GM12891 (cell line): ENCODE results near the gene NECAB3.

Experiments
- DNase-seq: peaks from one replicate; pipeline ENCODE4 v3.0.0; 2011; ENCODE audit warnings: low spot score; ENCODE audit not compliant: insufficient read length
- FAIRE-seq: peaks from 2 replicates; lab custom pipeline; 2011; peaks lifted over from hg19 to GRCh38; lab: Jason Lieb, UNC
- PAX5 ChIP-seq: IDR thresholded peaks from 2 replicates; pipeline ENCODE4 v1.6.1; 2011; ENCODE audit warnings: low read length, moderate library complexity, mild to moderate bottlenecking; ENCODE audit not compliant: insufficient read depth, severe bottlenecking
- POLR2A ChIP-seq: IDR thresholded peaks from 2 replicates; pipeline ENCODE4 v1.6.1; 2011; ENCODE audit warnings: low read depth, low read length, control low read depth
- POLR2AphosphoS5 ChIP-seq: IDR thresholded peaks from 2 replicates; pipeline ENCODE4 v1.6.1; 2011; ENCODE audit warnings: low read depth, low read length, control low read depth
- POU2F2 ChIP-seq: IDR thresholded peaks from 2 replicates; pipeline ENCODE4 v1.6.1; 2011; ENCODE audit warnings: low read depth, mild to moderate bottlenecking, control low read depth, low read length, moderate library complexity
- SPI1 ChIP-seq: IDR thresholded peaks from 2 replicates; pipeline ENCODE4 v1.6.1; 2011; ENCODE audit warnings: low read depth, low read length, control low read depth
- TAF1 ChIP-seq: IDR thresholded peaks from 2 replicates; pipeline ENCODE4 v1.6.1; 2011; ENCODE audit warnings: low read depth, low read length, control low read depth

The NECAB3 gene

GRCh38 chr20:33697129-33697528, 22.9 kb upstream of the NECAB3 start:
- DNase-seq: no peak
- TF ChIP-seq POLR2A: no peak
- no peak for TF ChIP-seq POU2F2
- no peak for TF ChIP-seq TAF1
- TF ChIP-seq SPI1: no peak
- TF ChIP-seq PAX5: no peak
- TF ChIP-seq POLR2AphosphoS5: no peak
- no peak for FAIRE-seq

- no peak for FAIRE-seq
- TF ChIP-seq SPI1: no peak
- no peak for TF ChIP-seq POU2F2
- no peak for TF ChIP-seq POLR2AphosphoS5
- no peak for TF ChIP-seq TAF1
- DNase-seq: no peak
These were observed 22.2 kb upstream of the NECAB3 start for GRCh38 chr20:33696448-33696847.

GRCh38 chr20:33694639-33695012, 20.4 kb upstream of the NECAB3 start:
- FAIRE-seq (no peak), DNase-seq (no peak)
- no peak for TF ChIP-seq POU2F2
- no peak for TF ChIP-seq POLR2AphosphoS5
- TF ChIP-seq SPI1: no peak
- TF ChIP-seq POLR2A: no peak
- TF ChIP-seq PAX5: no peak
- TF ChIP-seq TAF1: no peak

GRCh38 chr20:33693741-33694638, 19.8 kb upstream of the NECAB3 start:
- FAIRE-seq (no peak), DNase-seq (no peak)
- TF ChIP-seq POLR2A (no peak), POLR2AphosphoS5 (no peak), TAF1 (no peak), POU2F2 (no peak), SPI1 (no peak), PAX5 (no peak)

GRCh38 chr20:33693289-33693688, 19.1 kb upstream of the NECAB3 start:
- no peak for FAIRE-seq
- TF ChIP-seq POLR2AphosphoS5 (no peak), PAX5 (no peak), POU2F2 (no peak), POLR2A (no peak), SPI1 (no peak), TAF1 (no peak)
- no peak for DNase-seq

GRCh38 chr20:33689973-33690372, 15.7 kb upstream of the NECAB3 start:
- FAIRE-seq (no peak), DNase-seq (no peak)
- TF ChIP-seq TAF1 (no peak), POU2F2 (no peak), PAX5 (no peak), POLR2A (no peak), POLR2AphosphoS5 (no peak), SPI1 (no peak)

GRCh38 chr20:33689493-33689892, 15.3 kb upstream of the NECAB3 start:
- TF ChIP-seq PAX5: no peak
- TF ChIP-seq TAF1: no peak
- TF ChIP-seq POU2F2: no peak
- TF ChIP-seq SPI1: no peak
- TF ChIP-seq POLR2A: no peak
- no peak for TF ChIP-seq POLR2AphosphoS5
- no peak for FAIRE-seq
- DNase-seq: no peak

GRCh38 chr20:33688938-33689424, 14.8 kb upstream of the NECAB3 start:
- no peak for TF ChIP-seq POLR2AphosphoS5
- no peak for TF ChIP-seq TAF1
- no peak for TF ChIP-seq PAX5
- no peak for TF ChIP-seq POLR2A
- DNase-seq: no peak
- no peak for FAIRE-seq

GRCh38 chr20:33687993-33688937, 14.0 kb upstream of the NECAB3 start:
- FAIRE-seq (no peak), DNase-seq (no peak)
- TF ChIP-seq POLR2A (no peak), POU2F2 (no peak), POLR2AphosphoS5 (no peak), TAF1 (no peak), PAX5 (no peak), SPI1 (no peak)
